ENCODE measurements around the gene SMARCAL1. TPM values are rescaled to one million over a fixed set of nuclear protein-coding genes. Genes with fewer than 3 reads are reported as not detected.
A peak's percentile ranks its signal among the peaks of the same experiment; 100 is the strongest.

The SMARCAL1 gene
- total and polyA plus RNA-seq, 9 of the 15 experiments (the other 6 are each of a cell fraction or from before 2014, with no cell fraction given) = 8.2 to 27.9 (median 12.4) TPM

DNA sequence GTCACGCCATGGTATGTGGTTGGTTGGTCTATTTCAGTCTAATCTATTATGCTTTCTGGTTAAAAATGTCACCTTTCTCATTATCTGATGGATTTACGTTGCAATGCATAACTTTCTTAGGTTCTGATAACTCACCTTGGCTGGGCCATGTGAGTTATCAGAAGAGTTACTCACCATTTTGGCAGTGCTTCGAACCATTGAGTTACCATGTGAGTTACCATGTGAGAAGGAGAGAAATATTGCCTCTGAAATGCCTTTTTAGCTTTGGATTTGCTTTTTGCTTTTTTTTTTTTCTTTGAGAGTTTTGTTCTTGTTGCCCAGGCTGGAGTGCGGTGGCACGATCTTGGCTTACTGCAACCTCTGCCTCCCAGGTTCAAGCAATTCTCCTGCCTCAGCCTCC lies 1.6 kb downstream of the SMARCAL1 start (continued):
- TF ChIP-seq, protein P1, sequence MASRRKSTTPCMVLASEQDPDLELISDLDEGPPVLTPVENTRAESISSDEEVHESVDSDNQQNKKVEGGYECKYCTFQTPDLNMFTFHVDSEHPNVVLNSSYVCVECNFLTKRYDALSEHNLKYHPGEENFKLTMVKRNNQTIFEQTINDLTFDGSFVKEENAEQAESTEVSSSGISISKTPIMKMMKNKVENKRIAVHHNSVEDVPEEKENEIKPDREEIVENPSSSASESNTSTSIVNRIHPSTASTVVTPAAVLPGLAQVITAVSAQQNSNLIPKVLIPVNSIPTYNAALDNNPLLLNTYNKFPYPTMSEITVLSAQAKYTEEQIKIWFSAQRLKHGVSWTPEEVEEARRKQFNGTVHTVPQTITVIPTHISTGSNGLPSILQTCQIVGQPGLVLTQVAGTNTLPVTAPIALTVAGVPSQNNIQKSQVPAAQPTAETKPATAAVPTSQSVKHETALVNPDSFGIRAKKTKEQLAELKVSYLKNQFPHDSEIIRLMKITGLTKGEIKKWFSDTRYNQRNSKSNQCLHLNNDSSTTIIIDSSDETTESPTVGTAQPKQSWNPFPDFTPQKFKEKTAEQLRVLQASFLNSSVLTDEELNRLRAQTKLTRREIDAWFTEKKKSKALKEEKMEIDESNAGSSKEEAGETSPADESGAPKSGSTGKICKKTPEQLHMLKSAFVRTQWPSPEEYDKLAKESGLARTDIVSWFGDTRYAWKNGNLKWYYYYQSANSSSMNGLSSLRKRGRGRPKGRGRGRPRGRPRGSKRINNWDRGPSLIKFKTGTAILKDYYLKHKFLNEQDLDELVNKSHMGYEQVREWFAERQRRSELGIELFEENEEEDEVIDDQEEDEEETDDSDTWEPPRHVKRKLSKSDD (conservative IDR thresholded peaks at IDR 0.05; ENCODE audit: low read length) = no peak
- TF ChIP-seq ETV6 (IDR thresholded peaks at IDR 0.05; ENCODE audit: borderline replicate concordance in 1 of 2, low read depth in 2 of 2, low read length in 1 of 2) (no peak), ETV6 (CRISPR knock-in tag; IDR thresholded peaks at IDR 0.05; ENCODE audit: borderline replicate concordance) (no peak), CHD1 (IDR thresholded peaks at IDR 0.05; ENCODE audit: low read length) (no peak), L3MBTL2 (IDR thresholded peaks at IDR 0.05) (peak; percentile 55)
- TF ChIP-seq, protein P2, sequence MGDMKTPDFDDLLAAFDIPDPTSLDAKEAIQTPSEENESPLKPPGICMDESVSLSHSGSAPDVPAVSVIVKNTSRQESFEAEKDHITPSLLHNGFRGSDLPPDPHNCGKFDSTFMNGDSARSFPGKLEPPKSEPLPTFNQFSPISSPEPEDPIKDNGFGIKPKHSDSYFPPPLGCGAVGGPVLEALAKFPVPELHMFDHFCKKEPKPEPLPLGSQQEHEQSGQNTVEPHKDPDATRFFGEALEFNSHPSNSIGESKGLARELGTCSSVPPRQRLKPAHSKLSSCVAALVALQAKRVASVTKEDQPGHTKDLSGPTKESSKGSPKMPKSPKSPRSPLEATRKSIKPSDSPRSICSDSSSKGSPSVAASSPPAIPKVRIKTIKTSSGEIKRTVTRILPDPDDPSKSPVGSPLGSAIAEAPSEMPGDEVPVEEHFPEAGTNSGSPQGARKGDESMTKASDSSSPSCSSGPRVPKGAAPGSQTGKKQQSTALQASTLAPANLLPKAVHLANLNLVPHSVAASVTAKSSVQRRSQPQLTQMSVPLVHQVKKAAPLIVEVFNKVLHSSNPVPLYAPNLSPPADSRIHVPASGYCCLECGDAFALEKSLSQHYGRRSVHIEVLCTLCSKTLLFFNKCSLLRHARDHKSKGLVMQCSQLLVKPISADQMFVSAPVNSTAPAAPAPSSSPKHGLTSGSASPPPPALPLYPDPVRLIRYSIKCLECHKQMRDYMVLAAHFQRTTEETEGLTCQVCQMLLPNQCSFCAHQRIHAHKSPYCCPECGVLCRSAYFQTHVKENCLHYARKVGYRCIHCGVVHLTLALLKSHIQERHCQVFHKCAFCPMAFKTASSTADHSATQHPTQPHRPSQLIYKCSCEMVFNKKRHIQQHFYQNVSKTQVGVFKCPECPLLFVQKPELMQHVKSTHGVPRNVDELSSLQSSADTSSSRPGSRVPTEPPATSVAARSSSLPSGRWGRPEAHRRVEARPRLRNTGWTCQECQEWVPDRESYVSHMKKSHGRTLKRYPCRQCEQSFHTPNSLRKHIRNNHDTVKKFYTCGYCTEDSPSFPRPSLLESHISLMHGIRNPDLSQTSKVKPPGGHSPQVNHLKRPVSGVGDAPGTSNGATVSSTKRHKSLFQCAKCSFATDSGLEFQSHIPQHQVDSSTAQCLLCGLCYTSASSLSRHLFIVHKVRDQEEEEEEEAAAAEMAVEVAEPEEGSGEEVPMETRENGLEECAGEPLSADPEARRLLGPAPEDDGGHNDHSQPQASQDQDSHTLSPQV (IDR thresholded peaks at IDR 0.05) = peak; percentile 49; the same call in 1 of the 2 replicates

All from K562 (cell line).